ENCODE measurements around the gene LAMTOR1. TPM values are rescaled to one million over a fixed set of nuclear protein-coding genes. Genes with fewer than 3 reads are reported as not detected.

LAMTOR1 gene
- total RNA-seq, 1 donor, result 99.0 TPM

DNA sequence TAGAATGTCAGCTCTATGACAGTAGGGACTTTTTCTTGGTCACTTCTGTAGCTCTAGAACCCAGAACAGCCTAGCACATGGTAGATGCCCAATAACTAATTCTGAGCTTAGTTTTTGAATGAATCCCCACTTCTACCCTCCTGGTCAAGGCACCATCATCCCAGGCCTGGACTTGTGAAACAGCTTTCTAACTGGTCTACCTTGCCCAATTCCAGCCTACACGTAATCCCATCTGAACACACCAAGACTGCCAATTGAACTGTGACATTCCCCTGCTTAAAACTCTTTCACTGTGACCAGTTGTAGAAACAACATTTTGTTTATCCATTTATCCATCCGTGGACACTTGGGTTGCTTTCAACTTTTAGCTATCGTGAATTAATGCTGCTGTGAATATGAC is 26.3 kb upstream of the LAMTOR1 start:
- TF ChIP-seq CTCF (IDR thresholded peaks at IDR 0.05; ENCODE audit: insufficient read depth, low read length), result no peak
- no peak overlapping the region for H3K4me3 ChIP-seq (ENCODE audit: low read depth, low read length)
- no peak for DNase-seq (ENCODE audit: low read depth)

- no peak for TF ChIP-seq CTCF (IDR thresholded peaks at IDR 0.05; ENCODE audit: insufficient read depth, low read length)
- no peak overlapping the region for H3K4me3 ChIP-seq (ENCODE audit: low read depth, low read length)
- DNase-seq (ENCODE audit: low read depth), result no peak
These were observed 24.8 kb upstream of the LAMTOR1 start for GRCh38 chr11:72127923-72128322.

DNA sequence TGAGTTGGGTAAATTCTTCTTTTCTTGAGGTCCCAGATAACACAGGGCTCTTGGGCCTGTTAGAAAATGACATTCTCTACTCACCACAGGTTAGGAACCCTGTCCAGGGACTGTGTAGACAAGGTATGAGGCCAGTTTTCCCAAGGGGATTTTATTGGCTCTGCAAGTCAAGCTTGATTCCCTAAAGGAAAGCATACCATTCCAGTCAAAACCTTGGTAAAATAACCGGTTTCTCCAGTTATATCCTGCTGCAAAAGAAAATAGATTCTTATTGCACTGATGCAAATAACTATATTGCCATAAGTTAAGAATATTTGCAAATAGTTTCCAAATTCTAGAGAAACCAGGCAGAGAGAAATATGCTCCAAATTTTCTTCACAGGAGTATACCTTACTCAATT is 22.9 kb upstream of the LAMTOR1 start:
- no peak overlapping the region for H3K4me3 ChIP-seq (ENCODE audit: low read depth, low read length)
- TF ChIP-seq CTCF (IDR thresholded peaks at IDR 0.05; ENCODE audit: insufficient read depth, low read length), result no peak
- DNase-seq (ENCODE audit: low read depth), result no peak

DNA sequence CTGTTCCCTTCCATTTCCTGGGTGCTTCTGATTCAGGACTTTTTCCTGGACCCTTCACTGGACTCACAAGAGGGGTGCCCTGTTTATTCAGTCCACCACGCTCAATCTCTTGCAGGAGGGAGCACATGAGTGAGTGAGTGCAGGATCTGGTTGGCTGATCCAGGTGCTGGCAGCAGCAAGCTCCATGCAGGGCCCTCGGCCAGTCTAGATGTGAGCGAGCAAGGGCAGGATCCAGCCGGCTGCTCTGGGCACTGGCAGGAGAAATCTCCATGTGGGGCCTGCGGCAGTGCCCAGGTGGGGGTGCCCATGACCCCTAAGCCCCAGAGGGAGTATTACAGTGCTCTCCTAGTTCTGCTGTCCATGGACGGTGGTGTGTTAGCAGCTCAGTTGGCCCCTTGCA is 20.9 kb upstream of the LAMTOR1 start:
- no peak for TF ChIP-seq CTCF (IDR thresholded peaks at IDR 0.05; ENCODE audit: insufficient read depth, low read length)
- H3K4me3 ChIP-seq (ENCODE audit: low read depth, low read length), result no peak overlapping the region
- no peak for DNase-seq (ENCODE audit: low read depth)

DNA sequence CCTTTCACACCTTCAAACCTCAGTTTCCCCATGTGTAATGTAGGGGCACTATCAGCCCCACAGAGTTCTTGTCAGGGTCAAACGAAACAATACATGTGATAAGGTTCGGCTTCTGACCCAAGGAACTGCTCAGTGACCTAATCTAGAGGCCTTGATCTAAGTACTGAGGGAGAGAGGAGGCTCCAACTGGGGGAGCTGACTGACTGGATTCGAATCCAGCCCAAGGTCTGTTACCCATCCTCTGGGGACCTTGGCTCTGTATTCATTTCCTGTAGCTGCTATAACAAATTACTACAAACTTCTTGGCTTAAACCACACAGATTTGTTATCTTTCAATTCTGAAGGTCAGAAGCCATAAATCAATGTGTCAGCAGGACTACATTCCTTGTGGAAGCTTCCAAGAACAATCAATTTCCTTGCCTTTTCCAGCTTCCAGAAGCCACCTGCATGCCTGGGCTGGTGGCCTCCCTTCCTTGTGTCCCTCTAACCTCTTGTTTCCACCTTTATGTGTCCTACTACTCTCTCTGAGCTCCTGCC is 20.1 kb upstream of the LAMTOR1 start:
- peak; percentile 58 for DNase-seq (ENCODE audit: low read depth)
- TF ChIP-seq CTCF (IDR thresholded peaks at IDR 0.05; ENCODE audit: insufficient read depth, low read length), result no peak

GRCh38 chr11:72122607-72123006 is 19.5 kb upstream of the LAMTOR1 start:
- TF ChIP-seq CTCF (IDR thresholded peaks at IDR 0.05; ENCODE audit: insufficient read depth, low read length), result no peak
- no peak for DNase-seq (ENCODE audit: low read depth)
- no peak overlapping the region for H3K4me3 ChIP-seq (ENCODE audit: low read depth, low read length)

More for the DNA sequence above, 20.1 kb upstream of the LAMTOR1 start:
- no peak overlapping the region for H3K4me3 ChIP-seq (ENCODE audit: low read depth, low read length)

GRCh38 chr11:72120930-72121329 is 17.8 kb upstream of the LAMTOR1 start:
- no peak for DNase-seq (ENCODE audit: low read depth)
- no peak overlapping the region for H3K4me3 ChIP-seq (ENCODE audit: low read depth, low read length)
- TF ChIP-seq CTCF (IDR thresholded peaks at IDR 0.05; ENCODE audit: insufficient read depth, low read length), result no peak

Data from fibroblast of the aortic adventitia (primary cell).